ENCODE measurements around the gene SERGEF. TPM values are rescaled to one million over a fixed set of nuclear protein-coding genes. Genes with fewer than 3 reads are reported as not detected.

The SERGEF gene
- total RNA-seq, 6 experiments from 2014 or later, result 13.5 to 19.3 (median 17.7) TPM

- no peaks in the 10 kb centered on the region for H3K4me1 Mint-ChIP-seq (ENCODE audit: low read depth)
- DNase-seq, result no peak
- H3K4me3 Mint-ChIP-seq, result no peak overlapping the region
- TF ChIP-seq CTCF (IDR thresholded peaks at IDR 0.05), result no peak
- no peaks in the 10 kb centered on the region; the same call in 1 of the 2 replicates for H3K36me3 Mint-ChIP-seq (ENCODE audit: low read depth)
- H3K27ac Mint-ChIP-seq, result no peak overlapping the region
- no peaks in the 10 kb centered on the region for H3K9me3 Mint-ChIP-seq
- peaks cover 19% of the 10 kb centered on the region for H3K27me3 Mint-ChIP-seq (ENCODE audit: insufficient read depth)
Measured at GRCh38 chr11:17778956-17779860, 233.6 kb downstream of the SERGEF start.

GRCh38 chr11:17778352-17778751, 234.5 kb downstream of the SERGEF start:
- no peak for TF ChIP-seq CTCF (IDR thresholded peaks at IDR 0.05)
- Mint-ChIP-seq H3K27me3 (ENCODE audit: insufficient read depth) (peaks cover 19% of the 10 kb centered on the region), H3K36me3 (ENCODE audit: low read depth) (no peaks in the 10 kb centered on the region; the same call in 1 of the 2 replicates), H3K4me1 (ENCODE audit: low read depth) (no peaks in the 10 kb centered on the region), H3K27ac (no peak overlapping the region), H3K9me3 (no peaks in the 10 kb centered on the region), H3K4me3 (no peak overlapping the region)
- no peak for DNase-seq

GRCh38 chr11:17777738-17778091, 235.1 kb downstream of the SERGEF start:
- no peak overlapping the region for H3K4me3 Mint-ChIP-seq
- no peaks in the 10 kb centered on the region; the same call in 1 of the 2 replicates for H3K36me3 Mint-ChIP-seq (ENCODE audit: low read depth)
- no peaks in the 10 kb centered on the region for H3K4me1 Mint-ChIP-seq (ENCODE audit: low read depth)
- H3K9me3 Mint-ChIP-seq, result no peaks in the 10 kb centered on the region
- no peak for TF ChIP-seq CTCF (IDR thresholded peaks at IDR 0.05)
- DNase-seq, result no peak
- H3K27me3 Mint-ChIP-seq (ENCODE audit: insufficient read depth), result peaks cover 19% of the 10 kb centered on the region
- no peak overlapping the region for H3K27ac Mint-ChIP-seq

- peaks cover 19% of the 10 kb centered on the region for H3K27me3 Mint-ChIP-seq (ENCODE audit: insufficient read depth)
- H3K36me3 Mint-ChIP-seq (ENCODE audit: low read depth), result no peaks in the 10 kb centered on the region; the same call in 1 of the 2 replicates
- H3K27ac Mint-ChIP-seq, result no peak overlapping the region
- no peak for DNase-seq
- H3K4me3 Mint-ChIP-seq, result no peak overlapping the region
- no peaks in the 10 kb centered on the region for H3K9me3 Mint-ChIP-seq
- H3K4me1 Mint-ChIP-seq (ENCODE audit: low read depth), result no peaks in the 10 kb centered on the region
- TF ChIP-seq CTCF (IDR thresholded peaks at IDR 0.05), result no peak
Measured at GRCh38 chr11:17777086-17777737, 235.6 kb downstream of the SERGEF start.

- Mint-ChIP-seq H3K4me1 (ENCODE audit: low read depth) (no peaks in the 10 kb centered on the region), H3K27ac (no peak overlapping the region), H3K9me3 (no peaks in the 10 kb centered on the region), H3K36me3 (ENCODE audit: low read depth) (no peaks in the 10 kb centered on the region; the same call in 1 of the 2 replicates), H3K4me3 (no peak overlapping the region), H3K27me3 (ENCODE audit: insufficient read depth) (peaks cover 19% of the 10 kb centered on the region)
- no peak for TF ChIP-seq CTCF (IDR thresholded peaks at IDR 0.05)
- no peak for DNase-seq
Measured at GRCh38 chr11:17776212-17776875, 236.5 kb downstream of the SERGEF start.

Data from HFFc6 (cell line).